Type B pancreatic cell (in vitro differentiated cells): ENCODE data around the gene PRPF40A. TPM values are rescaled to one million over a fixed set of nuclear protein-coding genes. Genes with fewer than 3 reads are reported as not detected.

Source experiments
- DNase-seq: peaks from one replicate; pipeline ENCODE4 v3.0.0; 2021; ENCODE audit warnings: mixed read lengths; ENCODE audit not compliant: unreplicated experiment; ENCODE audit errors: extremely low spot score
- H3K27ac Mint-ChIP-seq: 2 replicates; pipeline ENCODE4 v1.8.0; 2021; ENCODE audit warnings: mild to moderate bottlenecking, mixed read lengths
- H3K27me3 Mint-ChIP-seq: 2 replicates; pipeline ENCODE4 v1.8.0; 2021; ENCODE audit warnings: mixed read lengths
- H3K36me3 Mint-ChIP-seq: 2 replicates; pipeline ENCODE4 v1.8.0; 2021; ENCODE audit warnings: mixed read lengths
- H3K4me1 Mint-ChIP-seq: one replicate; pipeline ENCODE4 v1.8.0; 2021; ENCODE audit warnings: mixed read lengths; ENCODE audit not compliant: unreplicated experiment
- H3K4me3 Mint-ChIP-seq: 2 replicates; pipeline ENCODE4 v1.8.0; 2021; ENCODE audit warnings: mild to moderate bottlenecking, mixed read lengths
- H3K9me3 Mint-ChIP-seq: 2 replicates; pipeline ENCODE4 v1.8.0; 2021; ENCODE audit warnings: mixed read lengths
- total RNA-seq: library from RNA; stranded (reverse); gene quantifications from 2 replicates; pipeline ENCODE4 v1.2.1, GENCODE V29; 2021; ENCODE audit warnings: low replicate concordance
- TF ChIP-seq, protein P1 (sequence below): fragments of 200-600 bp; sonication (generic); conservative IDR thresholded peaks from 2 replicates; pipeline ENCODE4 v1.5.0; 2021; ENCODE audit warnings: antibody characterized with exemption, mild to moderate bottlenecking

Gene PRPF40A
- total RNA-seq, 1 donor from 2014 or later = 119 TPM

- no peaks in the 10 kb centered on the region for H3K4me1 Mint-ChIP-seq
- H3K36me3 Mint-ChIP-seq = peaks cover 16% of the 10 kb centered on the region
- H3K27me3 Mint-ChIP-seq = no peaks in the 10 kb centered on the region
- no peak overlapping the region for H3K27ac Mint-ChIP-seq
- TF ChIP-seq, protein P1, sequence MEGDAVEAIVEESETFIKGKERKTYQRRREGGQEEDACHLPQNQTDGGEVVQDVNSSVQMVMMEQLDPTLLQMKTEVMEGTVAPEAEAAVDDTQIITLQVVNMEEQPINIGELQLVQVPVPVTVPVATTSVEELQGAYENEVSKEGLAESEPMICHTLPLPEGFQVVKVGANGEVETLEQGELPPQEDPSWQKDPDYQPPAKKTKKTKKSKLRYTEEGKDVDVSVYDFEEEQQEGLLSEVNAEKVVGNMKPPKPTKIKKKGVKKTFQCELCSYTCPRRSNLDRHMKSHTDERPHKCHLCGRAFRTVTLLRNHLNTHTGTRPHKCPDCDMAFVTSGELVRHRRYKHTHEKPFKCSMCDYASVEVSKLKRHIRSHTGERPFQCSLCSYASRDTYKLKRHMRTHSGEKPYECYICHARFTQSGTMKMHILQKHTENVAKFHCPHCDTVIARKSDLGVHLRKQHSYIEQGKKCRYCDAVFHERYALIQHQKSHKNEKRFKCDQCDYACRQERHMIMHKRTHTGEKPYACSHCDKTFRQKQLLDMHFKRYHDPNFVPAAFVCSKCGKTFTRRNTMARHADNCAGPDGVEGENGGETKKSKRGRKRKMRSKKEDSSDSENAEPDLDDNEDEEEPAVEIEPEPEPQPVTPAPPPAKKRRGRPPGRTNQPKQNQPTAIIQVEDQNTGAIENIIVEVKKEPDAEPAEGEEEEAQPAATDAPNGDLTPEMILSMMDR = no peak
- H3K4me3 Mint-ChIP-seq = no peak overlapping the region
- no peaks in the 10 kb centered on the region for H3K9me3 Mint-ChIP-seq
- DNase-seq = no peak
Observed at GRCh38 chr2:152629202-152629601, 88.1 kb downstream of the PRPF40A start.

- no peaks in the 10 kb centered on the region for H3K27me3 Mint-ChIP-seq
- TF ChIP-seq, protein P1 = peak; percentile 76
- no peak overlapping the region for H3K4me3 Mint-ChIP-seq
- H3K36me3 Mint-ChIP-seq = peaks cover 23% of the 10 kb centered on the region
- H3K4me1 Mint-ChIP-seq = no peaks in the 10 kb centered on the region
- H3K27ac Mint-ChIP-seq = no peak overlapping the region
- DNase-seq = no peak
- H3K9me3 Mint-ChIP-seq = no peaks in the 10 kb centered on the region
Observed at GRCh38 chr2:152627351-152627957, 89.8 kb downstream of the PRPF40A start.

- Mint-ChIP-seq H3K4me1 (no peaks in the 10 kb centered on the region), H3K27ac (no peak overlapping the region), H3K36me3 (peaks cover 28% of the 10 kb centered on the region), H3K27me3 (no peaks in the 10 kb centered on the region), H3K9me3 (no peaks in the 10 kb centered on the region), H3K4me3 (no peak overlapping the region)
- DNase-seq = no peak
- TF ChIP-seq, protein P1 = no peak
Observed at GRCh38 chr2:152626911-152627339, 90.3 kb downstream of the PRPF40A start.

DNA sequence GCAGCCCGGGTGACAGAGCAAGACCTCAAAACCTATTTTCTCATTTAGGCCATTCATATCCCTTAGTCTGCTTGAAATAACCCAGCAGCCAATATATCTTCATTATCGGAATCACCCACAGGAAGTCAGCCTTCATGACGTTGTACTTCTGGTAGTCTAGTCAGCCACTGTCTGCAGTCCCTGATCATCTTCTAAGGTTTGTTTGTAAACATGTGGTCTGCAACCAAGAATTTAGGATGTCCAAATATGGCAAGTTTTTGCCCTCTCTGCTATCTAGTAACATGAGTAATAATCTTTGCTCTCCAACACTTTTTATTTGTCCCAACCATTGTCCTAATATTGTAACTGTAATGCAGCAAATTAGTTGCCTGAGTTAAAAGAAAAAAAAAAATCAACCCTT is 92.5 kb downstream of the PRPF40A start:
- H3K4me3 Mint-ChIP-seq = no peak overlapping the region
- DNase-seq = no peak
- TF ChIP-seq, protein P1 = no peak

GRCh38 chr2:152623775-152624174 is 93.5 kb downstream of the PRPF40A start:
- H3K27ac Mint-ChIP-seq = no peak overlapping the region
- H3K4me1 Mint-ChIP-seq = no peaks in the 10 kb centered on the region
- DNase-seq = no peak
- TF ChIP-seq, protein P1 = no peak
- H3K36me3 Mint-ChIP-seq = peaks cover 40% of the 10 kb centered on the region
- H3K27me3 Mint-ChIP-seq = no peaks in the 10 kb centered on the region
- H3K9me3 Mint-ChIP-seq = no peaks in the 10 kb centered on the region
- H3K4me3 Mint-ChIP-seq = no peak overlapping the region

More for the DNA sequence above, 92.5 kb downstream of the PRPF40A start:
- no peaks in the 10 kb centered on the region for H3K4me1 Mint-ChIP-seq
- H3K36me3 Mint-ChIP-seq = peaks cover 38% of the 10 kb centered on the region
- no peaks in the 10 kb centered on the region for H3K27me3 Mint-ChIP-seq
- H3K27ac Mint-ChIP-seq = no peak overlapping the region
- no peaks in the 10 kb centered on the region for H3K9me3 Mint-ChIP-seq
